HepG2 (cell line): Measurements from ENCODE around the gene HBQ1. TPM values are rescaled to one million over a fixed set of nuclear protein-coding genes. Genes with fewer than 3 reads are reported as not detected.
A peak's percentile ranks its signal among the peaks of the same experiment; 100 is the strongest.

Experiments
- ATAC-seq: fragments of 200-7000 bp; cut with Tn5 transposase; 3 replicates; pipeline ENCODE4 v1.9.1; 2020; ENCODE audit warnings: mild to moderate bottlenecking, moderate library complexity
- BruUV-seq: library from RNA; stranded (reverse); fragments of 400-500 nt; replicated peaks from 2 replicates; lab custom pipeline; 2021; lab: Mats Ljungman, UMichigan
- CTCF ChIA-PET: fragments of 300-600 bp; formaldehyde crosslinking; extraction: SDS; loops from one replicate; lab custom pipeline; 2021; ENCODE audit warnings: low total read pairs, inconsistent platforms, low intra/inter-chr PET ratio; lab: Yijun Ruan, JAX
- POLR2A ChIA-PET: fragments of 350-600 bp; sonication (Branson Sonifier 250); formaldehyde crosslinking; loops from one replicate; lab custom pipeline; 2020; ENCODE audit warnings: antibody characterized with exemption, inconsistent platforms; lab: Yijun Ruan, JAX
- DNase-seq: peaks from one replicate; pipeline ENCODE4 v3.0.0-alpha.2; 2015; ENCODE audit warnings: low spot score
- FAIRE-seq: peaks from 3 replicates; lab custom pipeline; 2011; peaks lifted over from hg19 to GRCh38; lab: Jason Lieb, UNC
- H2AFZ ChIP-seq: one replicate; pipeline ENCODE4 v1.6.1; 2011; ENCODE audit warnings: low read length, inconsistent platforms
- H3K27ac ChIP-seq: fragments of 300-600 bp; 3 replicates; pipeline ENCODE4 v1.8.0; 2011; ENCODE audit warnings: mixed run types, mild to moderate bottlenecking, mixed read lengths, low read length, inconsistent platforms; ENCODE audit not compliant: insufficient read depth; ENCODE audit errors: extremely low read length
- H3K27me3 ChIP-seq, 2 experiments: fragments of 200-600 bp in 1 of 2; 2 replicates in 1 of 2; 3 replicates in 1 of 2; pipeline versions ENCODE4 v1.6.0 to v1.8.0; 2011; ENCODE audit warnings: low read length in 2 of 2, mild to moderate bottlenecking in 2 of 2, moderate library complexity in 2 of 2, inconsistent platforms in 1 of 2; ENCODE audit not compliant: insufficient read depth in 2 of 2, control insufficient read depth in 1 of 2
- H3K36me3 ChIP-seq, 2 experiments: fragments of 200-600 bp in 1 of 2; replicated peaks in 1 of 2; 2 replicates in 1 of 2; 3 replicates in 1 of 2; pipeline versions ENCODE4 v1.5.1 to v1.8.0; 2011; ENCODE audit warnings: low read length in 2 of 2, inconsistent platforms in 1 of 2; ENCODE audit not compliant: insufficient read depth in 2 of 2, control insufficient read depth in 1 of 2
- H3K4me1 ChIP-seq: 2 replicates; pipeline ENCODE4 v1.5.1; 2012; ENCODE audit warnings: low read length, inconsistent platforms; ENCODE audit not compliant: insufficient read depth
- H3K4me2 ChIP-seq: 2 replicates; pipeline ENCODE4 v1.6.0; 2011; ENCODE audit warnings: low read depth, low read length, inconsistent platforms
- H3K4me3 ChIP-seq, 3 experiments: fragments of 200-600 bp in 1 of 3; sonication (generic), shearing (Covaris generic) in 1 of 3; replicated peaks in 1 of 3; 2 replicates each; pipeline ENCODE4 v1.5.1; 2011 to 2016; ENCODE audit warnings: low read length in 3 of 3, inconsistent platforms in 2 of 3, low read depth in 2 of 3, mild to moderate bottlenecking in 2 of 3, control low read depth in 1 of 3, mixed read lengths in 1 of 3; ENCODE audit not compliant: insufficient read depth in 1 of 3
- H3K79me2 ChIP-seq: one replicate; pipeline ENCODE4 v1.6.1; 2011; ENCODE audit warnings: low read length, inconsistent platforms; ENCODE audit not compliant: insufficient read depth
- H3K9ac ChIP-seq: 2 replicates; pipeline ENCODE4 v1.6.0; 2011; ENCODE audit warnings: mild to moderate bottlenecking, low read depth, low read length, inconsistent platforms; ENCODE audit not compliant: insufficient read depth
- H3K9me3 ChIP-seq: 2 replicates; pipeline ENCODE4 v1.5.1; 2012; ENCODE audit warnings: mild to moderate bottlenecking, low read length
- H4K20me1 ChIP-seq: 2 replicates; pipeline ENCODE4 v1.6.0; 2011; ENCODE audit warnings: inconsistent platforms, mild to moderate bottlenecking, low read length, moderate library complexity; ENCODE audit not compliant: insufficient read depth
- GLI4 ChIP-seq: sonication (generic); formaldehyde crosslinking; IDR thresholded peaks from 2 replicates; pipeline ENCODE4 v1.5.1; 2020; ENCODE audit warnings: missing genetic modification reagents, mild to moderate bottlenecking, moderate library complexity, borderline replicate concordance
- NFKBIZ ChIP-seq: IDR thresholded peaks from 2 replicates; pipeline ENCODE4 v1.6.1; 2018; ENCODE audit warnings: missing genetic modification reagents, missing compliant biosample characterization
- POLR2A ChIP-seq, 2 experiments: IDR thresholded peaks; 2 replicates each; pipeline ENCODE4 v1.6.1; 2011; ENCODE audit warnings: low read depth in 2 of 2, low read length in 2 of 2, mild to moderate bottlenecking in 1 of 2, moderate library complexity in 1 of 2; ENCODE audit not compliant: insufficient read depth in 1 of 2
- RAD51 ChIP-seq: fragments of 450-650 bp; IDR thresholded peaks from 2 replicates; pipeline ENCODE4 v1.6.1; 2016; ENCODE audit warnings: borderline replicate concordance
- SP140L ChIP-seq: sonication (generic); formaldehyde crosslinking; IDR thresholded peaks from 2 replicates; pipeline ENCODE4 v1.4.0; 2020; ENCODE audit warnings: missing genetic modification reagents, borderline replicate concordance
- THAP7 ChIP-seq: sonication (generic); formaldehyde crosslinking; IDR thresholded peaks from 2 replicates; pipeline ENCODE4 v1.8.1; 2023; ENCODE audit warnings: mild to moderate bottlenecking, missing genetic modification reagents
- ZNF10 ChIP-seq: sonication (generic); formaldehyde crosslinking; IDR thresholded peaks from 2 replicates; pipeline ENCODE4 v1.4.0; 2020; ENCODE audit warnings: mild to moderate bottlenecking, low read depth, missing genetic modification reagents, borderline replicate concordance
- ZNF251 ChIP-seq: sonication (generic); formaldehyde crosslinking; IDR thresholded peaks from 2 replicates; pipeline ENCODE4 v1.9.0; 2021; ENCODE audit warnings: mild to moderate bottlenecking, missing genetic modification reagents
- ZNF567 ChIP-seq: sonication (generic); formaldehyde crosslinking; IDR thresholded peaks from 2 replicates; pipeline ENCODE4 v1.8.1; 2023; ENCODE audit warnings: mild to moderate bottlenecking, missing genetic modification reagents, borderline replicate concordance
- ZSCAN25 ChIP-seq: sonication (generic); formaldehyde crosslinking; IDR thresholded peaks from 2 replicates; pipeline ENCODE4 v1.8.0; 2022; ENCODE audit warnings: mild to moderate bottlenecking, missing genetic modification reagents
- WGBS: methylation state at CpG from one replicate; pipeline ENCODE4 v1.1.6; 2017; ENCODE audit warnings: low lambda C conversion rate; 5-methylcytosine and 5-hydroxymethylcytosine counted together
- in situ Hi-C: cut with HindIII; loops from 2 replicates; pipeline ENCODE4 v1.10.0; 2017; ENCODE audit warnings: low pct_unique_long_range_greater_than_20kb; ENCODE audit not compliant: extremely low pct_ligation_motif_present
- intact Hi-C: fragments of 100-400 bp; cut with micrococcal nuclease; formaldehyde crosslinking; loops from one replicate; pipeline ENCODE4 v1.10.0; 2022; ENCODE audit not compliant: unreplicated experiment
- polyA plus RNA-seq, 8 experiments: library from polyadenylated mRNA; depleted of rRNA in 3 of 8; stranded (reverse) in 7 of 8; unstranded in 1 of 8; fragments of >200 nt; fragmentation: Illumina TruSeq in 4 of 8; extraction: Trizol in 4 of 8; gene quantifications; 2 replicates each; pipeline versions ENCODE4 v1.2.1 to v1.2.3, GENCODE V29; 2011 to 2016; ENCODE audit warnings: low read depth in 4 of 8, missing spikeins in 1 of 8, mixed read lengths in 1 of 8; ENCODE audit not compliant: insufficient read depth in 1 of 8
- total RNA-seq, 5 experiments: library from RNA; depleted of rRNA; stranded (reverse); fragments of >200 nt; fragmentation: Illumina TruSeq; extraction: Trizol; gene quantifications; 2 replicates each; pipeline ENCODE4 v1.2.3, GENCODE V29; 2016; ENCODE audit warnings: low read depth in 1 of 5
- TF ChIP-seq, protein P1 (sequence below): sonication (generic); formaldehyde crosslinking; IDR thresholded peaks from 2 replicates; pipeline ENCODE4 v1.5.0; 2020; ENCODE audit warnings: missing genetic modification reagents
- TF ChIP-seq, protein P2 (sequence below): sonication (generic); formaldehyde crosslinking; conservative IDR thresholded peaks from 2 replicates; pipeline ENCODE4 v1.5.0; 2020; ENCODE audit warnings: missing genetic modification reagents
- TF ChIP-seq, protein P3 (sequence below): sonication (generic); formaldehyde crosslinking; IDR thresholded peaks from 2 replicates; pipeline ENCODE4 v1.4.0; 2020; ENCODE audit warnings: missing genetic modification reagents

Gene HBQ1
- total and polyA plus RNA-seq, 2 of the 13 experiments (the other 11 are each of a cell fraction or from before 2014, with no cell fraction given) = 4.9 to 7.4 TPM

DNA sequence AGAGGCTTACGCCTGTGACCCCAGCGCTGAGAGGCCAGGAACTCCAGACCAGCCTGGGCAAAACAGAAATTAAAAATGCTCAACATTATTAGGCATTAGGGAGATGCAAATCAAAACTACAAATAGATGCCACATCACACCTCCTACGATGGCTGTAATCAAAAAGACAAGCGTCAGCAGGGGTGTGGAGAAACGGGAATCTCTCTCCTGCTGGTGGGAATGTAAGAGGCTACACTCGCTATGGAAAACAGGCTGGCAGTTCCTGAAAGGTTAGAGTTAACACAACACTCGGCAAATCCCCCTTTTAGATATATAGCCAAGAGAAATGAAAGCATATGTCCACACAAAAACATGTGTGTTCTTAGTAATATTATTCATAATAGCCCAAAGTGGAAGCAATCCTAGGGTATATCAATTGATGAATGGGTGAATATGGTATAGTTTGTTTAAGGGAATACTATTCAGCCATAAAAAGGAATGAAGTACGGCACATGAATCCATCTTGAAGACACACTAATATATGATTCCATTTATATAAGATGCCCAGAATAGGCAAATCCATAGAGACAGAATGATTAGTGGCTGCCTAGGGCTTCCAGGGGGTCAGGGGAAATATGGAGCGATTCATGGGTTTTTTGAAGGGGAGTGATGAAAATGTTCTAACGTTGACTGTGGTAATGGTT, 39.9 kb upstream of the HBQ1 start:
- ChIA-PET CTCF (no interaction called here), POLR2A (no interaction called here)
- in situ Hi-C loops (no loop called here), intact Hi-C loops (no loop called here)
- Histone ChIP-seq H3K4me3 (no peak overlapping the region), H4K20me1 (no peaks in the 10 kb centered on the region), H3K9ac (no peak overlapping the region), H3K79me2 (peaks cover 12% of the 10 kb centered on the region), H3K4me1 (peaks cover 54% of the 10 kb centered on the region), H2AFZ (no peak overlapping the region), H3K4me2 (no peak overlapping the region), H3K9me3 (no peaks in the 10 kb centered on the region), H3K27ac (no peak overlapping the region), H3K27me3 (peaks cover 0 to 4% of the 10 kb centered on the region in 2 experiments; a peak in 1 of 5 replicates), H3K36me3 (no peaks in the 10 kb centered on the region)
- 64% methylated on average over 10 of the region's 10 CpGs for WGBS
- ATAC-seq = no peak
- no TSS peak for BruUV-seq
- no peak for TF ChIP-seq SP140L
- TF ChIP-seq POLR2A (IDR thresholded peaks at IDR 0.05; ENCODE audit: insufficient read depth in 1 of 2, low read depth in 2 of 2, low read length in 2 of 2) = peak in 1 of 2 experiments; percentile 36; a peak in 1 of 4 replicates
- no peak for TF ChIP-seq ZNF567 (CRISPR knock-in tag)
- no peak for TF ChIP-seq RAD51
- TF ChIP-seq ZSCAN25 = 0 out of 2 replicates have a peak, but pooled peaks have one; percentile 59
- TF ChIP-seq THAP7 (CRISPR knock-in tag) = no peak
- no peak for TF ChIP-seq ZNF10 (CRISPR knock-in tag)
- TF ChIP-seq, protein P1, sequence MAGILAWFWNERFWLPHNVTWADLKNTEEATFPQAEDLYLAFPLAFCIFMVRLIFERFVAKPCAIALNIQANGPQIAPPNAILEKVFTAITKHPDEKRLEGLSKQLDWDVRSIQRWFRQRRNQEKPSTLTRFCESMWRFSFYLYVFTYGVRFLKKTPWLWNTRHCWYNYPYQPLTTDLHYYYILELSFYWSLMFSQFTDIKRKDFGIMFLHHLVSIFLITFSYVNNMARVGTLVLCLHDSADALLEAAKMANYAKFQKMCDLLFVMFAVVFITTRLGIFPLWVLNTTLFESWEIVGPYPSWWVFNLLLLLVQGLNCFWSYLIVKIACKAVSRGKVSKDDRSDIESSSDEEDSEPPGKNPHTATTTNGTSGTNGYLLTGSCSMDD (CRISPR knock-in tag) = no peak
- TF ChIP-seq NFKBIZ (CRISPR knock-in tag) = no peak
- TF ChIP-seq, protein P2, sequence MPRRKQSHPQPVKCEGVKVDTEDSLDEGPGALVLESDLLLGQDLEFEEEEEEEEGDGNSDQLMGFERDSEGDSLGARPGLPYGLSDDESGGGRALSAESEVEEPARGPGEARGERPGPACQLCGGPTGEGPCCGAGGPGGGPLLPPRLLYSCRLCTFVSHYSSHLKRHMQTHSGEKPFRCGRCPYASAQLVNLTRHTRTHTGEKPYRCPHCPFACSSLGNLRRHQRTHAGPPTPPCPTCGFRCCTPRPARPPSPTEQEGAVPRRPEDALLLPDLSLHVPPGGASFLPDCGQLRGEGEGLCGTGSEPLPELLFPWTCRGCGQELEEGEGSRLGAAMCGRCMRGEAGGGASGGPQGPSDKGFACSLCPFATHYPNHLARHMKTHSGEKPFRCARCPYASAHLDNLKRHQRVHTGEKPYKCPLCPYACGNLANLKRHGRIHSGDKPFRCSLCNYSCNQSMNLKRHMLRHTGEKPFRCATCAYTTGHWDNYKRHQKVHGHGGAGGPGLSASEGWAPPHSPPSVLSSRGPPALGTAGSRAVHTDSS (CRISPR knock-in tag) = no peak
- TF ChIP-seq GLI4 (CRISPR knock-in tag) = no peak
- TF ChIP-seq ZNF251 (CRISPR knock-in tag) = no peak
- TF ChIP-seq, protein P3, sequence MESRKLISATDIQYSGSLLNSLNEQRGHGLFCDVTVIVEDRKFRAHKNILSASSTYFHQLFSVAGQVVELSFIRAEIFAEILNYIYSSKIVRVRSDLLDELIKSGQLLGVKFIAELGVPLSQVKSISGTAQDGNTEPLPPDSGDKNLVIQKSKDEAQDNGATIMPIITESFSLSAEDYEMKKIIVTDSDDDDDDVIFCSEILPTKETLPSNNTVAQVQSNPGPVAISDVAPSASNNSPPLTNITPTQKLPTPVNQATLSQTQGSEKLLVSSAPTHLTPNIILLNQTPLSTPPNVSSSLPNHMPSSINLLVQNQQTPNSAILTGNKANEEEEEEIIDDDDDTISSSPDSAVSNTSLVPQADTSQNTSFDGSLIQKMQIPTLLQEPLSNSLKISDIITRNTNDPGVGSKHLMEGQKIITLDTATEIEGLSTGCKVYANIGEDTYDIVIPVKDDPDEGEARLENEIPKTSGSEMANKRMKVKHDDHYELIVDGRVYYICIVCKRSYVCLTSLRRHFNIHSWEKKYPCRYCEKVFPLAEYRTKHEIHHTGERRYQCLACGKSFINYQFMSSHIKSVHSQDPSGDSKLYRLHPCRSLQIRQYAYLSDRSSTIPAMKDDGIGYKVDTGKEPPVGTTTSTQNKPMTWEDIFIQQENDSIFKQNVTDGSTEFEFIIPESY (CRISPR knock-in tag) = peak; percentile 16; the same call in 1 of the 2 replicates
- FAIRE-seq = peak; percentile 4
- no peak for DNase-seq
